ENCODE results near the gene POLR2M.

DNA sequence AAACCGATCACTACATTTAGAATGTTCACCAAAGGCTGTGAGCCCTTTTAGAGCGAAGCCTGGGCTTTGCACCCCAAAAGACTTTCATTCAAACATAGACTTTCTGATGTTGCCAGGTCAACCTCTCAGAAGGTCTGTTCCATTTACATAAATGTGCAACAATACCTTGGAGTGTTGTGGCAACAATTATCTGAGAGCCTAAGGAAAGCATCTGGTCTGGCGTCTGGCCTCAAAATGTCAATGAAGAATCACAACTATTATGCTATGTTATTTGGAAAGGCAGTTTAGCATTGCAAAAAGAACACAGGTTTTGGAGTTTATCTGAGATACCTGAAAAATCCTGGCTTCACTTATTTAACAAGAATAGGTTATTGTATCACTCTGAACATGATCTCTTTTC is 50.0 kb downstream of the POLR2M start:
- TF ChIP-seq POLR2A (IDR thresholded peaks at IDR 0.05), result no peak
- TF ChIP-seq, protein P1, sequence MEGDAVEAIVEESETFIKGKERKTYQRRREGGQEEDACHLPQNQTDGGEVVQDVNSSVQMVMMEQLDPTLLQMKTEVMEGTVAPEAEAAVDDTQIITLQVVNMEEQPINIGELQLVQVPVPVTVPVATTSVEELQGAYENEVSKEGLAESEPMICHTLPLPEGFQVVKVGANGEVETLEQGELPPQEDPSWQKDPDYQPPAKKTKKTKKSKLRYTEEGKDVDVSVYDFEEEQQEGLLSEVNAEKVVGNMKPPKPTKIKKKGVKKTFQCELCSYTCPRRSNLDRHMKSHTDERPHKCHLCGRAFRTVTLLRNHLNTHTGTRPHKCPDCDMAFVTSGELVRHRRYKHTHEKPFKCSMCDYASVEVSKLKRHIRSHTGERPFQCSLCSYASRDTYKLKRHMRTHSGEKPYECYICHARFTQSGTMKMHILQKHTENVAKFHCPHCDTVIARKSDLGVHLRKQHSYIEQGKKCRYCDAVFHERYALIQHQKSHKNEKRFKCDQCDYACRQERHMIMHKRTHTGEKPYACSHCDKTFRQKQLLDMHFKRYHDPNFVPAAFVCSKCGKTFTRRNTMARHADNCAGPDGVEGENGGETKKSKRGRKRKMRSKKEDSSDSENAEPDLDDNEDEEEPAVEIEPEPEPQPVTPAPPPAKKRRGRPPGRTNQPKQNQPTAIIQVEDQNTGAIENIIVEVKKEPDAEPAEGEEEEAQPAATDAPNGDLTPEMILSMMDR (IDR thresholded peaks at IDR 0.05), result no peak
